ENCODE results near the gene CUX1.

DNA sequence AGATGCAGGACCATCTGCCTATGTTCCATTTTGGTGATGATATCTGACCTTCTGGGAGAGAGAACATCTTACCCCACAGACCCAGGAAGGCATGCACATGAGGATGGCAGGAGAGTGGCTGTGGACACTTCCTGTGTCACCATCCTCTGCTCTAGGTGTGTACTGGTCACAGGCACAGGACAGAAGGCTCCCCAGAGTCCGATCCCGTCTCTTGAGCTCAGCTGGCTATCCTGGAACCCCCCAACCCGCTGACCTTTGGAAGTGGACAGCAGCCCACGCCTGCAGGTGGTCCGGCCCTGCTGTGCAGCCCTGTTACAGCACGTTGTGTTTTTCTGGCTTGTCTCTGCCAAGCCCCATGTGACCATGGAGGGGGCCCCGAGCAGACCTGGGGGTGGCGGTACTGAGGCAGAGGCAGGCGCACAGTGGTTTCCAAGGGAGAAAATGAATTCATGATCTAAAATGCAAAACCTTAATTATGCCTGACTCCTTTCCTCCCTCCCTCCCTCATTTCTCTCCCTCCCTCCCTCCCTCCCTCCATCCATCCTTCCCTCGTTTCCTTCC lies 178.8 kb downstream of the CUX1 start:
- no peak for TF ChIP-seq POLR2A (IDR thresholded peaks at IDR 0.05)
- TF ChIP-seq, protein P1, sequence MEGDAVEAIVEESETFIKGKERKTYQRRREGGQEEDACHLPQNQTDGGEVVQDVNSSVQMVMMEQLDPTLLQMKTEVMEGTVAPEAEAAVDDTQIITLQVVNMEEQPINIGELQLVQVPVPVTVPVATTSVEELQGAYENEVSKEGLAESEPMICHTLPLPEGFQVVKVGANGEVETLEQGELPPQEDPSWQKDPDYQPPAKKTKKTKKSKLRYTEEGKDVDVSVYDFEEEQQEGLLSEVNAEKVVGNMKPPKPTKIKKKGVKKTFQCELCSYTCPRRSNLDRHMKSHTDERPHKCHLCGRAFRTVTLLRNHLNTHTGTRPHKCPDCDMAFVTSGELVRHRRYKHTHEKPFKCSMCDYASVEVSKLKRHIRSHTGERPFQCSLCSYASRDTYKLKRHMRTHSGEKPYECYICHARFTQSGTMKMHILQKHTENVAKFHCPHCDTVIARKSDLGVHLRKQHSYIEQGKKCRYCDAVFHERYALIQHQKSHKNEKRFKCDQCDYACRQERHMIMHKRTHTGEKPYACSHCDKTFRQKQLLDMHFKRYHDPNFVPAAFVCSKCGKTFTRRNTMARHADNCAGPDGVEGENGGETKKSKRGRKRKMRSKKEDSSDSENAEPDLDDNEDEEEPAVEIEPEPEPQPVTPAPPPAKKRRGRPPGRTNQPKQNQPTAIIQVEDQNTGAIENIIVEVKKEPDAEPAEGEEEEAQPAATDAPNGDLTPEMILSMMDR (IDR thresholded peaks at IDR 0.05): no peak

Measured in breast epithelium (tissue), 3 donors.